Retinal pigment epithelial cell (primary cell): ENCODE results near the gene PLCL1.

Experiments used
- DNase-seq: peaks from one replicate; pipeline ENCODE4 v3.0.0-alpha.2; 2010; ENCODE audit warnings: low read depth
- H3K4me3 ChIP-seq: 2 replicates; pipeline ENCODE4 v1.5.1; 2011; ENCODE audit warnings: mild to moderate bottlenecking, low read length, control low read depth, moderate library complexity
- TF ChIP-seq, protein P1 (sequence below): conservative IDR thresholded peaks from 2 replicates; pipeline ENCODE4 v1.5.1; 2011; ENCODE audit warnings: low read depth, low read length, control low read depth, inconsistent platforms

Gene PLCL1

DNA sequence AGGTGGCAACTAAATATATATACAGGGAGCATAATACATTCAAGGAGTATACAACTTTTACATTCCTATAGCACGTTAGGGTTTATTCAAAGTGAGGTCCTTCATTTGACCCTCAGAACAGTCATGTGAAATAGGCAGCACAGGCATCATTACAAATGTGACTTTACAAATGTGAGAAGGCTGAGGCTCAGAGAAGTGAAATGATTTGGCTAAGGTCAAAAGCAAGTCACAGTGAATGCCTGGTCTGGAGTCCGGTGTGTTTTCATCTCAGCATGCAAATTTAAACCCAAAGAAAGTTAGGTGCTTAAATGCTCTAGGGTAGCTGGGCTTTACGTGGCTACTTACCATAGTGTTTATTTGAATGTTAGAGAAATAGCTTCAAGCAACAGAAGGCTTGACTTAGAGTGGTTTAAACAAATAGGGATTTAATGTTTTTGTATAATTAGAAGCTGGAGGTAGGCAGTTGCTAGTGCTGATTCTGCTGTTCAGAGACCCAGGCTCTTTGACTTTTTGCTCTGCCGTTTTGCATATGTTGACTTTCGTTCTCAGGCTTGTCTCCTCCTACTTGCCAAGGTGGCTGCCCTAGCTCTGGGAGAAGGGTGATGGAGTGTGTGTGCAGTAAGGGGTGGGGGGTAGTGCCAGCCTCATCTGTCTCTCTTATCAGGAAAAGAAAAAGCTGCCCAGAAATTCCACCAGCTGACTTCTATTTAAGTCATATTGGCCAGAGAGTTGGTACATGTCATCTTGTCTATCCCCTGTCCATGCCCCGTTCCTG is 89.2 kb downstream of the PLCL1 start:
- no peak overlapping the region for H3K4me3 ChIP-seq
- DNase-seq: no peak
- TF ChIP-seq, protein P1, sequence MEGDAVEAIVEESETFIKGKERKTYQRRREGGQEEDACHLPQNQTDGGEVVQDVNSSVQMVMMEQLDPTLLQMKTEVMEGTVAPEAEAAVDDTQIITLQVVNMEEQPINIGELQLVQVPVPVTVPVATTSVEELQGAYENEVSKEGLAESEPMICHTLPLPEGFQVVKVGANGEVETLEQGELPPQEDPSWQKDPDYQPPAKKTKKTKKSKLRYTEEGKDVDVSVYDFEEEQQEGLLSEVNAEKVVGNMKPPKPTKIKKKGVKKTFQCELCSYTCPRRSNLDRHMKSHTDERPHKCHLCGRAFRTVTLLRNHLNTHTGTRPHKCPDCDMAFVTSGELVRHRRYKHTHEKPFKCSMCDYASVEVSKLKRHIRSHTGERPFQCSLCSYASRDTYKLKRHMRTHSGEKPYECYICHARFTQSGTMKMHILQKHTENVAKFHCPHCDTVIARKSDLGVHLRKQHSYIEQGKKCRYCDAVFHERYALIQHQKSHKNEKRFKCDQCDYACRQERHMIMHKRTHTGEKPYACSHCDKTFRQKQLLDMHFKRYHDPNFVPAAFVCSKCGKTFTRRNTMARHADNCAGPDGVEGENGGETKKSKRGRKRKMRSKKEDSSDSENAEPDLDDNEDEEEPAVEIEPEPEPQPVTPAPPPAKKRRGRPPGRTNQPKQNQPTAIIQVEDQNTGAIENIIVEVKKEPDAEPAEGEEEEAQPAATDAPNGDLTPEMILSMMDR: no peak

DNA sequence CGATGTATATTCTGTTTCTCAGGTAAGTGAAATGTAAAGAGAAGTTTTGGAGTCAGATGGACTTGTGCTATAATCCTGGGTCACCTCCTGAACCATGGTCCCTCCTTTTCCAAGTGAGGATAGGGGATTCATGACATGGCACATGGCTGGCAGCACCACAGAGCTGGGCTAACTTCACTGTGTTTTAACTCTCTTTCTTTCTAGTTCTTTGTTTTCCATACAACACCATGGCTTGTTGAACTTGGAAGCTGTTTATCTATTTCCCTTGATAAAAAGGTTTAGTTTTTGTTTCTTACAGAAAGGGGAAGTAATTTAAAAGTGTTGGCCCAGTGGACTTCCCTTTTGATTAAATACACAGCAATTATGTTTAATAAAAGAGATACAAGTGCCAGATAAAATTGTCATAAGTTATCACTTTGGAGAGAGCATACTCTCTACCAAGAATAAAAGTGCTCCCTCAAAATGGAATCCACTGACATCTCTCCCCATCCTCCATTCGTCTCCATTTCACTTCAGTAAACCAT is 90.4 kb downstream of the PLCL1 start:
- TF ChIP-seq, protein P1: no peak
- H3K4me3 ChIP-seq: no peak overlapping the region
- DNase-seq: no peak

DNA sequence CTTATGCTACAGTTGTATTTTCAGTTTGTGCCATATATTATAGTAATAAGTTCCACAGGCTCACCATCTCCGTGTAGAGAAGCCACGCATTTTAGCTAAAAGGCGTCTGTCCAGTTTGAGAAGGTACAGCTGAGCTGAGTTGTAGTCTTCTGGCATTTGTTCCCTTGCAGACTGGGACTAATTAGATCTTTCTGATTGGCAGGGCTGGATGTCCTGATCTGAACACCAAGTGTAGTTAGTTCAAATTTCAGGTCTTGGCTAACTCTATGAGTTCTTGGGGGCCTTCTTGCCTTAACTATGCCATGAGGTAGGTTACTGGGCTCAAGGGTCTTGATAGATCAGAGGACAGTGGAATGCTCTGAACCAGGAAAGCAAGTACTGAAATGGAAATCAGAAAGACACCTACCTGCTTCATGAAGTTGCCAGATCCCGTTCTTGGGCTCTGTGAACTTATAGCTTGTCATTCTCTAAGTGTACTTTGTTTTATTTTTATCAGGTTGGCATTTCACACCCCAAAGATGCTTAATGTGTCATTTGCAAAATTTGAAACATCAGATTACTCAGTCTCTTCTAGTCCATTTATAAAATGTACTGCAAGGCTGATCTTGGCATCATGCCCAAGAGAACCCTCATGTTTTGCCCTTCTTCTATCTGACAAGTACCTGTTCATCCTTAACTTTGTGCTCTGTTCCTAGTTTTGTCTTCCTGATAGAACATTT is 93.7 kb downstream of the PLCL1 start:
- TF ChIP-seq, protein P1: no peak
- no peak for DNase-seq

DNA sequence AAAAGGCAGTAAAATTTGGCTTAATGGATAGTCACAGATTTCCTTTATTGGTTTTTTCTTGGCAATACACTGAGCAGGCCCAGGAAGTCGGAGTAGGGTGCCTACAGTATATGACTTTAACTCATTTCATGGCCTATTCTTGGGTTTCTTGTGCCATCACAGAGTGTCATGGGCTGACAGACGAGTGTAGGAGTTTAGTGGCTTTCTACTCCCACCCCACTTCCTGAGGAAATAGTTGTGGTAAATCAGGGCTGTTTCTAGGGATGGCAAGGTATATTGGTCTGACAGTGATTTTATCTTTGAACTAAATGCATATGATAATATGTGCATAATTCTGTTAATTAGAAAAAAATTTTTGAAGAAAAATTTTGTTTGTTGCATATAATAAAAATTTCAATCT is 100.1 kb downstream of the PLCL1 start:
- DNase-seq: no peak
- H3K4me3 ChIP-seq: no peak overlapping the region
- TF ChIP-seq, protein P1: no peak

More for the DNA sequence above, 93.7 kb downstream of the PLCL1 start:
- H3K4me3 ChIP-seq: no peak overlapping the region

DNA sequence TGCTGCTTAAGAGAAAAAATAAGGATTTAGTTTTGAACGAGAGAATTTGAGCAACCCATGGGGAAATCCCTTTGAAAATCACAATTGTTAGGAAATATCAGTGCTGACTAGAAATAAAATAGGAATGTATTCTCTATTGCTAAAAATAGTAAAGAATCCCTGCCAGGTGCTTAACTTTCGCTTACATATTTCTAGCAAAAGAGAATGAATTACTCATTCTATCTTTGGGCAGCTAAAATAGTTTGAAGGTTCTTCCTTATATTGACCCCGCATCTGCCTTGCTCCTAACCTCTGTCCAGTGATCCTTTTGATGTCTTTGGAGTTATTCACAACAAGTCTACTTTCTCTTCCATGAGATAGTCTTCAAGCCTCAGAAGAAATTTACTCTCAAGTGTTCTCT is 103.8 kb downstream of the PLCL1 start:
- TF ChIP-seq, protein P1: no peak
- no peak for DNase-seq
- H3K4me3 ChIP-seq: no peak overlapping the region

DNA sequence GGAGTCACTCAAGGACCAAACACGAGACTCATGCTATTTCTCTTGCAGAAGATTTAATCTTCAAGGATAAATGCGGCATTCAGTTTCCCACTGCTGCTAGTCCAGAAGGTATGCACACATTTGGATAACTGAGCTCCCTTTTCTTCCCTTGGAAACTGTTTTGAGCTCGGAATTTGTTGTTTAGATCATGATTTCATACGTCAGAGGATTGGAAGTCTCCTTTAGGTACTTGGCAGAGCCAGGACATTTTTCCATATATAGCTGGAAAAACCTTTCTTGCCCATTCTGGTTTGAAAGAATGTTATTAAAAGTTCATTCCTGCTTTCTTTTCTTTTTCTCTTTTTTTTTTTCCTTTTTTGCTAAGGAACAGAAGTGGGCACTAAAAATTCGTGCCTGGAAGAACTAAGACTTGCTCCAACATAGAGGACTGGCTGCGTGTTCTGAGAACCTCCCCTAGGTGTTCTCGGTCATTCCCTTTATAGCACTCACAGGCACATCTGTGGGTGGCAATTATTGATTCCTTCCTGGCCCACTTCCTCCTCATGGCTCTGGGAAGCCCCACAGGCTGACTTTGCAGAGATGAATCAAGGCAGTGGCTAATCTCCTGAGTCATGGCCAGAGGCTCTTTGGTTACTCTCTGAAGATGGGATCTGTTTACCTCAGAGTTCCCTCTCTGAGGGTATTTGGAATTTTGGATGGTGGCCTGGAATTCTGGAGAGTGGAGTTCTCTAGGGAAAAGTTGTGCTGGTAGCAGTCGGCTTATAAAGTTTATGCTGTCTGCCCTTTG is 104.8 kb downstream of the PLCL1 start:
- H3K4me3 ChIP-seq: no peak overlapping the region
- TF ChIP-seq, protein P1: no peak
- peak; percentile 55 for DNase-seq
